GM12878 (cell line): ENCODE measurements around the gene SASH1. TPM values are rescaled to one million over a fixed set of nuclear protein-coding genes. Genes with fewer than 3 reads are reported as not detected.
A peak's percentile ranks its signal among the peaks of the same experiment; 100 is the strongest.

ENCODE experiments used
- ATF7 ChIP-seq: fragments of 450-650 bp; IDR thresholded peaks from 2 replicates; pipeline ENCODE4 v1.6.1; 2016; ENCODE audit warnings: low read depth, mild to moderate bottlenecking
- BACH1 ChIP-seq: fragments of 450-650 bp; IDR thresholded peaks from 2 replicates; pipeline ENCODE4 v1.6.1; 2017; ENCODE audit warnings: mild to moderate bottlenecking, borderline replicate concordance
- CHD2 ChIP-seq: IDR thresholded peaks from 2 replicates; pipeline ENCODE4 v1.6.1; 2011; ENCODE audit warnings: low read depth, low read length, improper control_type of control experiment, borderline replicate concordance
- CHD4 ChIP-seq: fragments of 200-600 bp; sonication (generic); IDR thresholded peaks from 2 replicates; pipeline ENCODE4 v1.6.1; 2016; ENCODE audit warnings: mild to moderate bottlenecking
- ESRRA ChIP-seq: IDR thresholded peaks from 2 replicates; pipeline ENCODE4 v1.6.1; 2012; ENCODE audit warnings: mild to moderate bottlenecking, low read length, improper control_type of control experiment
- EZH2 ChIP-seq: IDR thresholded peaks from 2 replicates; pipeline ENCODE4 v1.6.1; 2012; ENCODE audit warnings: low read depth, mild to moderate bottlenecking, control low read depth, inconsistent platforms, low read length, borderline replicate concordance; ENCODE audit not compliant: control insufficient read depth
- GABPA ChIP-seq: IDR thresholded peaks from 2 replicates; pipeline ENCODE4 v1.6.1; 2014; ENCODE audit warnings: antibody characterized with exemption, low read depth, mild to moderate bottlenecking, inconsistent platforms
- KAT2A ChIP-seq: conservative IDR thresholded peaks from 2 replicates; pipeline ENCODE4 v1.6.1; 2011; ENCODE audit warnings: low read depth, low read length; ENCODE audit not compliant: control insufficient read depth
- MTA2 ChIP-seq: fragments of 450-650 bp; IDR thresholded peaks from 2 replicates; pipeline ENCODE4 v1.6.1; 2016; ENCODE audit warnings: low read depth, mild to moderate bottlenecking, moderate library complexity
- NFIC ChIP-seq: IDR thresholded peaks from 2 replicates; pipeline ENCODE4 v1.6.1; 2012; ENCODE audit warnings: low read depth, mild to moderate bottlenecking, inconsistent platforms, low read length, moderate library complexity
- NR2F1 ChIP-seq: fragments of 450-650 bp; conservative IDR thresholded peaks from 2 replicates; pipeline ENCODE4 v1.6.1; 2017; ENCODE audit warnings: mild to moderate bottlenecking
- NRF1 ChIP-seq: conservative IDR thresholded peaks from 2 replicates; pipeline ENCODE4 v1.6.1; 2011; ENCODE audit warnings: mild to moderate bottlenecking, low read depth, low read length, improper control_type of control experiment
- PAX8 ChIP-seq: fragments of 450-650 bp; IDR thresholded peaks from 2 replicates; pipeline ENCODE4 v1.6.1; 2017; ENCODE audit warnings: mild to moderate bottlenecking, moderate library complexity
- POLR2AphosphoS2 ChIP-seq: IDR thresholded peaks from 2 replicates; pipeline ENCODE4 v1.6.1; 2011; ENCODE audit warnings: low read depth, mild to moderate bottlenecking, low read length, improper control_type of control experiment, moderate library complexity
- RBBP5 ChIP-seq: fragments of 200-600 bp; sonication (generic); conservative IDR thresholded peaks from 2 replicates; pipeline ENCODE4 v1.6.1; 2016
- SREBF2 ChIP-seq: IDR thresholded peaks from 2 replicates; pipeline ENCODE4 v1.6.1; 2012; ENCODE audit warnings: mild to moderate bottlenecking, low read length
- ZBTB33 ChIP-seq: fragments of 450-650 bp; IDR thresholded peaks from 2 replicates; pipeline ENCODE4 v1.6.1; 2017; ENCODE audit warnings: mild to moderate bottlenecking
- ZNF207 ChIP-seq: fragments of 450-650 bp; IDR thresholded peaks from 2 replicates; pipeline ENCODE4 v1.6.1; 2014; ENCODE audit warnings: antibody characterized with exemption, mild to moderate bottlenecking, borderline replicate concordance
- ZNF24 ChIP-seq: fragments of 450-650 bp; IDR thresholded peaks from 2 replicates; pipeline ENCODE4 v1.6.1; 2017; ENCODE audit warnings: antibody characterized with exemption, mild to moderate bottlenecking
- ZNF687 ChIP-seq: fragments of 450-650 bp; IDR thresholded peaks from 2 replicates; pipeline ENCODE4 v1.6.1; 2017; ENCODE audit warnings: mild to moderate bottlenecking, moderate library complexity
- polyA plus RNA-seq, 11 experiments: library from polyadenylated mRNA; depleted of rRNA in 4 of 11; unstranded in 6 of 11; stranded (reverse) in 5 of 11; fragments of >200 nt; fragmentation: Nextera tagmentation in 4 of 11; fragmentation: Illumina TruSeq in 1 of 11; extraction: Ambion mirVana in 4 of 11; extraction: Trizol in 1 of 11; gene quantifications; 1 replicate in 1 of 11; 2 replicates in 10 of 11; pipeline versions ENCODE4 v1.2.1 to v1.2.3, GENCODE V29; 2011 to 2016; ENCODE audit warnings: inconsistent platforms in 2 of 11, missing spikeins in 2 of 11, low read depth in 1 of 11
- total RNA-seq, 4 experiments: library from RNA; depleted of rRNA in 3 of 4; stranded (reverse); fragments of >200 nt in 3 of 4; fragmentation: Illumina TruSeq in 1 of 4; extraction: Trizol in 1 of 4; gene quantifications; 2 replicates each; pipeline versions ENCODE4 v1.2.1 to v1.2.3, GENCODE V29; 2013 to 2021
- TF ChIP-seq, protein P1 (sequence below): IDR thresholded peaks from 2 replicates; pipeline ENCODE4 v1.6.1; 2011; ENCODE audit warnings: low read depth, low read length, improper control_type of control experiment, borderline replicate concordance
- TF ChIP-seq, protein P2 (sequence below): IDR thresholded peaks from 2 replicates; pipeline ENCODE4 v1.6.1; 2012; ENCODE audit warnings: low read depth, low read length, improper control_type of control experiment
- TF ChIP-seq, protein P3 (sequence below): IDR thresholded peaks from 2 replicates; pipeline ENCODE4 v1.6.1; 2012; ENCODE audit warnings: low read depth, low read length, improper control_type of control experiment

Gene SASH1
- total and polyA plus RNA-seq, 10 of the 15 experiments (the other 5 are each of a cell fraction or from before 2014, with no cell fraction given) = 0.01 to 0.73 (median 0.14) TPM; not detected in 4

GRCh38 chr6:148520109-148520841 lies 177.6 kb downstream of the SASH1 start (continued):
- TF ChIP-seq ZNF687 (no peak), ATF7 (peak; percentile 74), ZNF24 (no peak), POLR2AphosphoS2 (no peak), CHD2 (no peak), MTA2 (no peak), ZBTB33 (no peak), CHD4 (no peak), ZNF207 (no peak), EZH2 (no peak), PAX8 (no peak), SREBF2 (no peak), BACH1 (no peak), NRF1 (no peak), NR2F1 (peak; percentile 57), NFIC (peak; percentile 68), GABPA (0 out of 2 replicates have a peak, but pooled peaks have one; percentile 26), RBBP5 (no peak), ESRRA (no peak), KAT2A (no peak)
- TF ChIP-seq, protein P1, sequence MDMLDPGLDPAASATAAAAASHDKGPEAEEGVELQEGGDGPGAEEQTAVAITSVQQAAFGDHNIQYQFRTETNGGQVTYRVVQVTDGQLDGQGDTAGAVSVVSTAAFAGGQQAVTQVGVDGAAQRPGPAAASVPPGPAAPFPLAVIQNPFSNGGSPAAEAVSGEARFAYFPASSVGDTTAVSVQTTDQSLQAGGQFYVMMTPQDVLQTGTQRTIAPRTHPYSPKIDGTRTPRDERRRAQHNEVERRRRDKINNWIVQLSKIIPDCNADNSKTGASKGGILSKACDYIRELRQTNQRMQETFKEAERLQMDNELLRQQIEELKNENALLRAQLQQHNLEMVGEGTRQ = no peak
- TF ChIP-seq, protein P2, sequence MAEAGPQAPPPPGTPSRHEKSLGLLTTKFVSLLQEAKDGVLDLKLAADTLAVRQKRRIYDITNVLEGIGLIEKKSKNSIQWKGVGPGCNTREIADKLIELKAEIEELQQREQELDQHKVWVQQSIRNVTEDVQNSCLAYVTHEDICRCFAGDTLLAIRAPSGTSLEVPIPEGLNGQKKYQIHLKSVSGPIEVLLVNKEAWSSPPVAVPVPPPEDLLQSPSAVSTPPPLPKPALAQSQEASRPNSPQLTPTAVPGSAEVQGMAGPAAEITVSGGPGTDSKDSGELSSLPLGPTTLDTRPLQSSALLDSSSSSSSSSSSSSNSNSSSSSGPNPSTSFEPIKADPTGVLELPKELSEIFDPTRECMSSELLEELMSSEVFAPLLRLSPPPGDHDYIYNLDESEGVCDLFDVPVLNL = no peak
- TF ChIP-seq, protein P3, sequence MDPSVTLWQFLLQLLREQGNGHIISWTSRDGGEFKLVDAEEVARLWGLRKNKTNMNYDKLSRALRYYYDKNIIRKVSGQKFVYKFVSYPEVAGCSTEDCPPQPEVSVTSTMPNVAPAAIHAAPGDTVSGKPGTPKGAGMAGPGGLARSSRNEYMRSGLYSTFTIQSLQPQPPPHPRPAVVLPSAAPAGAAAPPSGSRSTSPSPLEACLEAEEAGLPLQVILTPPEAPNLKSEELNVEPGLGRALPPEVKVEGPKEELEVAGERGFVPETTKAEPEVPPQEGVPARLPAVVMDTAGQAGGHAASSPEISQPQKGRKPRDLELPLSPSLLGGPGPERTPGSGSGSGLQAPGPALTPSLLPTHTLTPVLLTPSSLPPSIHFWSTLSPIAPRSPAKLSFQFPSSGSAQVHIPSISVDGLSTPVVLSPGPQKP = no peak
